ENCODE data around the gene C6orf141.

DNA sequence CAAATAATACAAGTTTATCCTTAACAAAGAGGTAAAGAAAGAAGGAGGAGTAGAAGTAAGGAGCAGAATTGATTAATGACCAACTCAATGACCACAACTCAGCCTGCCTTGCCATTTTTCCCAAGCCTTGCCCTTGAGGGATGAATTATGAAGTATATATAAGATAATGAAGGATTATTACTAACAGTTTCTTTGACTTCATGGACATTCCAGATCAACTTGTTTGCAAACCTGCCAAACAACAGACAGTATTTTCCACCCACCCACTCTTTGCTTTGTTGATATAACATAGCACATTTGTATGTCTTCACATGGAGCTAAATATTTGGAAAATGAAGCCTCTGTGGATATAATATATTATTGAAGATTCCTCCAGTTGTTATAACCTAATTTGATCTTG, 9.9 kb upstream of the C6orf141 start:
- TF ChIP-seq POLR2AphosphoS5 (IDR thresholded peaks at IDR 0.05; ENCODE audit: low read depth): no peak
- no peak for TF ChIP-seq REST (IDR thresholded peaks at IDR 0.05; ENCODE audit: insufficient replicate concordance, low read depth)

All from HL-60 (cell line).